ENCODE results near the gene MYOCOS.
A peak's percentile ranks its signal among the peaks of the same experiment; 100 is the strongest.

MYOCOS gene

GRCh38 chr1:171641076-171641864 lies 19.2 kb downstream of the MYOCOS start:
- H3K4me3 ChIP-seq (ENCODE audit: low read depth, low read length), result no peak overlapping the region
- TF ChIP-seq CTCF (IDR thresholded peaks at IDR 0.05; ENCODE audit: low read depth, low read length), result no peak

- H3K4me3 ChIP-seq (ENCODE audit: low read depth, low read length), result no peak overlapping the region
- TF ChIP-seq CTCF (IDR thresholded peaks at IDR 0.05; ENCODE audit: low read depth, low read length), result no peak
These were observed 20.2 kb downstream of the MYOCOS start for GRCh38 chr1:171642197-171642596.

- TF ChIP-seq CTCF (IDR thresholded peaks at IDR 0.05; ENCODE audit: low read depth, low read length), result no peak
- H3K4me3 ChIP-seq (ENCODE audit: low read depth, low read length), result no peak overlapping the region
These were observed 21.1 kb downstream of the MYOCOS start for GRCh38 chr1:171643156-171643555.

- TF ChIP-seq CTCF (IDR thresholded peaks at IDR 0.05; ENCODE audit: low read depth, low read length), result peak; percentile 85
- H3K4me3 ChIP-seq (ENCODE audit: low read depth, low read length), result no peak overlapping the region
These were observed 22.9 kb downstream of the MYOCOS start for GRCh38 chr1:171644805-171645483.

- no peak overlapping the region for H3K4me3 ChIP-seq (ENCODE audit: low read depth, low read length)
- no peak for TF ChIP-seq CTCF (IDR thresholded peaks at IDR 0.05; ENCODE audit: low read depth, low read length)
These were observed 23.7 kb downstream of the MYOCOS start for GRCh38 chr1:171645553-171646248.

GRCh38 chr1:171646249-171646560 lies 24.2 kb downstream of the MYOCOS start:
- TF ChIP-seq CTCF (IDR thresholded peaks at IDR 0.05; ENCODE audit: low read depth, low read length), result no peak
- no peak overlapping the region for H3K4me3 ChIP-seq (ENCODE audit: low read depth, low read length)
